Sigmoid colon (tissue), 4 donors: ENCODE results near the gene TRPV5.

Experiments
- CTCF ChIP-seq, 4 experiments: fragments of 450-650 bp in 3 of 4; fragments of 200-600 bp in 1 of 4; IDR thresholded peaks; one replicate each; pipeline ENCODE4 v1.5.1; 2016 to 2019; ENCODE audit warnings: antibody characterized with exemption in 4 of 4, mild to moderate bottlenecking in 3 of 4, moderate library complexity in 2 of 4
- EP300 ChIP-seq, 4 donors: sonication (generic); formaldehyde crosslinking; IDR thresholded peaks; one replicate each; pipeline ENCODE4 v1.6.1; 2017; ENCODE audit warnings: antibody characterized with exemption in 4 of 4
- POLR2A ChIP-seq, 2 donors: fragments of 450-650 bp; IDR thresholded peaks; one replicate each; pipeline ENCODE4 v1.6.1; 2016; ENCODE audit warnings: antibody characterized with exemption in 2 of 2, mild to moderate bottlenecking in 2 of 2, moderate library complexity in 2 of 2
- POLR2AphosphoS5 ChIP-seq, 4 donors: sonication (generic); formaldehyde crosslinking; IDR thresholded peaks; one replicate each; pipeline ENCODE4 v1.6.1; 2017; ENCODE audit warnings: antibody characterized with exemption in 4 of 4

GRCh38 chr7:142889816-142890215 lies 43.7 kb downstream of the TRPV5 start:
- TF ChIP-seq CTCF (IDR thresholded peaks at IDR 0.05) (no peak), POLR2AphosphoS5 (IDR thresholded peaks at IDR 0.05) (no peak), POLR2A (IDR thresholded peaks at IDR 0.05) (no peak), EP300 (IDR thresholded peaks at IDR 0.05) (no peak)
